Peyer's patch (tissue), 4 donors: ENCODE results near the gene NIPSNAP2. TPM values are rescaled to one million over a fixed set of nuclear protein-coding genes. Genes with fewer than 3 reads are reported as not detected.
A peak's percentile ranks its signal among the peaks of the same experiment; 100 is the strongest.

Source experiments
- DNase-seq, 3 donors: peaks; one replicate each; pipeline ENCODE4 v3.0.0-alpha.2; 2017 to 2019
- H3K27ac ChIP-seq, 4 donors: fragments of 200-600 bp; sonication (generic); one replicate each; pipeline ENCODE4 v1.5.1; 2016 to 2019
- H3K27me3 ChIP-seq, 2 donors: fragments of 200-600 bp; sonication (generic); one replicate each; pipeline ENCODE4 v1.5.1; 2019
- H3K36me3 ChIP-seq, 3 donors: fragments of 200-600 bp; sonication (generic); one replicate each; pipeline ENCODE4 v1.5.1; 2016 to 2019
- H3K4me1 ChIP-seq, 4 donors: fragments of 200-600 bp; sonication (generic); one replicate each; pipeline ENCODE4 v1.5.1; 2016 to 2019
- H3K4me3 ChIP-seq, 4 donors: fragments of 200-600 bp; sonication (generic); 1 replicate in 3 of 4; 2 replicates in 1 of 4; pipeline ENCODE4 v1.5.1; 2016 to 2019; ENCODE audit warnings: mild to moderate bottlenecking in 1 of 4
- H3K9me3 ChIP-seq, 4 donors: fragments of 200-600 bp; sonication (generic); one replicate each; pipeline ENCODE4 v1.5.1; 2016 to 2019; ENCODE audit warnings: mild to moderate bottlenecking in 1 of 4
- POLR2A ChIP-seq, 2 donors: fragments of 450-650 bp; IDR thresholded peaks; one replicate each; pipeline ENCODE4 v1.5.1; 2017; ENCODE audit warnings: antibody characterized with exemption in 2 of 2, mild to moderate bottlenecking in 2 of 2, moderate library complexity in 2 of 2
- total RNA-seq, 4 donors: library from RNA; depleted of rRNA; stranded (reverse); fragments of >200 nt; gene quantifications; one replicate each; pipeline ENCODE4 v1.1.0, GENCODE V29; 2016
- TF ChIP-seq, protein P1 (sequence below), 6 experiments: fragments of 450-650 bp in 4 of 6; fragments of 200-600 bp in 2 of 6; sonication (generic) in 1 of 6; IDR thresholded peaks; one replicate each; pipeline ENCODE4 v1.5.1; 2017 to 2019; ENCODE audit warnings: antibody characterized with exemption in 6 of 6, mild to moderate bottlenecking in 3 of 6, moderate library complexity in 1 of 6

Gene NIPSNAP2
- total RNA-seq, 4 donors from 2014 or later = 37.5 to 87.5 (median 54.2) TPM

DNA sequence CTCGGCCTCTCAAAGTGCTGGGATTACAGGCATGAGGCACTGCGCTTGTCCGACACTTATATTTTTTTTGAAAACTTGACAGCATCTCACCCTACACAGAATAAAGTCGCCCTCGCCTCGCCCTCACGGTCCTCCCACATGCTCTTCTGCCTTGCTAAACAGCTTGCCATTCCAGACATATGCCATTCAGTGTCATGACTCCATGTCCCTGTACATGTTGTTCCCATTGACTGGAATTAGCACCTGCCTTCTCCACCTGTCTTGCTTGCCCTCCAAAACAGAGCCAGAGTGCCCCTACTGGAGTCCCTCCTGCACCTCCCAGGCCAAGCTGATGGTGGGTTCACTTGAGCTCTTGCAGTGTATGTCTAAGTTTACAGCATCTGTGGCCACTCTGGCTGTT, 6.2 kb downstream of the NIPSNAP2 start:
- Histone ChIP-seq H3K9me3 (no peaks in the 10 kb centered on the region), H3K27ac (no peak overlapping the region), H3K36me3 (peaks cover 0 to 6% (median 0%) of the 10 kb centered on the region in 3 donors), H3K27me3 (no peaks in the 10 kb centered on the region), H3K4me1 (peaks cover 0 to 8% (median 0%) of the 10 kb centered on the region in 4 donors), H3K4me3 (no peak overlapping the region)
- TF ChIP-seq, protein P1, sequence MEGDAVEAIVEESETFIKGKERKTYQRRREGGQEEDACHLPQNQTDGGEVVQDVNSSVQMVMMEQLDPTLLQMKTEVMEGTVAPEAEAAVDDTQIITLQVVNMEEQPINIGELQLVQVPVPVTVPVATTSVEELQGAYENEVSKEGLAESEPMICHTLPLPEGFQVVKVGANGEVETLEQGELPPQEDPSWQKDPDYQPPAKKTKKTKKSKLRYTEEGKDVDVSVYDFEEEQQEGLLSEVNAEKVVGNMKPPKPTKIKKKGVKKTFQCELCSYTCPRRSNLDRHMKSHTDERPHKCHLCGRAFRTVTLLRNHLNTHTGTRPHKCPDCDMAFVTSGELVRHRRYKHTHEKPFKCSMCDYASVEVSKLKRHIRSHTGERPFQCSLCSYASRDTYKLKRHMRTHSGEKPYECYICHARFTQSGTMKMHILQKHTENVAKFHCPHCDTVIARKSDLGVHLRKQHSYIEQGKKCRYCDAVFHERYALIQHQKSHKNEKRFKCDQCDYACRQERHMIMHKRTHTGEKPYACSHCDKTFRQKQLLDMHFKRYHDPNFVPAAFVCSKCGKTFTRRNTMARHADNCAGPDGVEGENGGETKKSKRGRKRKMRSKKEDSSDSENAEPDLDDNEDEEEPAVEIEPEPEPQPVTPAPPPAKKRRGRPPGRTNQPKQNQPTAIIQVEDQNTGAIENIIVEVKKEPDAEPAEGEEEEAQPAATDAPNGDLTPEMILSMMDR (IDR thresholded peaks at IDR 0.05) = no peak
- no peak for DNase-seq

DNA sequence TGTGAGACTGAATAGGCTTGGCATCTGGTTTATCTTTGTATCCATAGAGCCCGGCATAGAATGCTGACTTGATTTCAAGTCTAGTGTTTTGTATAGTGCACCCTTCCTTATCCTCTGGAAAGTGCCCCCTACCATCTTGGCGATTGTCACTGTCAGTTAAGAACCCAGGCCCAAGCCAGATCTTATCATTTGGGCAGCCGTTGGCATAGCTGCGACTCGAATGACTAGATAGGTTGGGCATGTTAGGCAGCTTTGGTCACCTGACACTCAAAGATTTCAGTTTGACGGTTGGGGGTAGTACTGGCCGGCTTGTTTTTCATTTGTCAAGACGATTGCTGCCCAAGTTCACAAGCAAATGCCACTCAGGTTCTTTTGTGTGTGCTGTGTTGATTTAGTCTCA, 6.6 kb downstream of the NIPSNAP2 start:
- no peaks in the 10 kb centered on the region for H3K9me3 ChIP-seq
- no peak for TF ChIP-seq POLR2A (IDR thresholded peaks at IDR 0.05)
- TF ChIP-seq, protein P1 (IDR thresholded peaks at IDR 0.05) = no peak
- no peak overlapping the region for H3K4me3 ChIP-seq
- no peak overlapping the region for H3K27ac ChIP-seq
- H3K36me3 ChIP-seq = peaks cover 0 to 6% (median 0%) of the 10 kb centered on the region in 3 donors
- H3K4me1 ChIP-seq = peaks cover 0 to 8% (median 0%) of the 10 kb centered on the region in 4 donors
- peak in 1 of 3 donors; percentile 8 for DNase-seq
- no peaks in the 10 kb centered on the region for H3K27me3 ChIP-seq

DNA sequence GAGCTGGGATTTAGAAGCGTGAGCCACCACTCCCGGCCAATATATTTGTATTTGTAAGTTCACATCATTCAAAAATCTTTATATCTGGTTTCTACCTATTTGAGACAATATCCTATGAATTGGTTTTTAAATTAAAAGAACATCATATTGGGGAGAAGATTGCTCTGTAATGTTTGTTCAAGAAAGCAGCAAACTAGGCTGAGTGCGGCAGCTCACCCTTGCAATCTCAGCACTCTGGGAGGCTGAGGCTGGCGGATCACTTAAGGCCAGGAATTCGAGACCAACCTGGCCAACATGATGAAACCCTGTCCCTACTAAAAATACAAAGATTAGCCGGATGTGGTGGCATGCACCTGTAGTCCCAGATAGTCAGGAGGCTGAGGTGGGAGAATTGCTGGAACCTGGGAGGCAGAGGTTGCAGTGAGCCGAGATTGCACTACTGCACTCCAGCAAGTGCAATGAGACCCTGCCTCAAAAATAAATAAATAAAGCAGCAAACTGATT, 9.4 kb downstream of the NIPSNAP2 start:
- peaks cover 0 to 8% (median 0%) of the 10 kb centered on the region in 4 donors for H3K4me1 ChIP-seq
- H3K36me3 ChIP-seq = peaks cover 0 to 14% (median 0%) of the 10 kb centered on the region in 3 donors
- no peaks in the 10 kb centered on the region for H3K9me3 ChIP-seq
- no peak overlapping the region for H3K27ac ChIP-seq
- H3K4me3 ChIP-seq = no peak overlapping the region
- TF ChIP-seq, protein P1 (IDR thresholded peaks at IDR 0.05) = no peak
- no peak for TF ChIP-seq POLR2A (IDR thresholded peaks at IDR 0.05)
- DNase-seq = no peak
- no peaks in the 10 kb centered on the region for H3K27me3 ChIP-seq

DNA sequence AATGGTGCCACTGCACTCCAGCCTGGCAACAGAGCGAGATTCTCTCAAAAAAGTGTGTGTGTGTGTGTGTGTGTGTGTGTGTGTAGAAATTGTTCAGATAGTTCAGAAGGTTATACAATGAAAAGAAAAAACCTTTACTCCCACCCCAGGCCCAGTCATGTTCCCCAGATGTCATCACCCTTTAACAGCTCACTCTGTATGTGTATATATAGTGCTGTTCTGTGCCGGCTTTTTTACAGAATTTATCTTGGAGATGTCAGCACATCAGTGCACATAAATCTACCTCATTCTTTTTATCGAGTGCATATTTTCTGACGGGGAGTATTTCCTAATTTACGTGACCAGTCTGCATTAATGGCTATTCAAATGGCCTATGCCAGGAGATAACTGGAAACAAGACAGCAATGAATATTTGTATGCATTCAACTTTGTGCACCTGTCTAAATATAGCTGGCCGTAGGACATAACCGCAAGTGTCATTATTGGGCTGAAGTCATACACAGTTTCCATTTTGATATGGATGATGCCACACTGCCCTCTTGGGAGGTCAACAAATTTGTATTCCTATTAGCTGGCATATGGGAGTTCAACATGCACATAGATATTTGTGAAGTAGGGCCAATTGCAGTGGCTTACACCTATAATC, 11.7 kb downstream of the NIPSNAP2 start:
- TF ChIP-seq, protein P1 (IDR thresholded peaks at IDR 0.05) = no peak
- no peak for TF ChIP-seq POLR2A (IDR thresholded peaks at IDR 0.05)
- Histone ChIP-seq H3K4me1 (peaks cover 0 to 8% (median 0%) of the 10 kb centered on the region in 4 donors), H3K27me3 (no peaks in the 10 kb centered on the region), H3K9me3 (no peaks in the 10 kb centered on the region), H3K36me3 (peaks cover 0 to 31% (median 0%) of the 10 kb centered on the region in 3 donors), H3K4me3 (no peak overlapping the region), H3K27ac (no peak overlapping the region)
- no peak for DNase-seq

DNA sequence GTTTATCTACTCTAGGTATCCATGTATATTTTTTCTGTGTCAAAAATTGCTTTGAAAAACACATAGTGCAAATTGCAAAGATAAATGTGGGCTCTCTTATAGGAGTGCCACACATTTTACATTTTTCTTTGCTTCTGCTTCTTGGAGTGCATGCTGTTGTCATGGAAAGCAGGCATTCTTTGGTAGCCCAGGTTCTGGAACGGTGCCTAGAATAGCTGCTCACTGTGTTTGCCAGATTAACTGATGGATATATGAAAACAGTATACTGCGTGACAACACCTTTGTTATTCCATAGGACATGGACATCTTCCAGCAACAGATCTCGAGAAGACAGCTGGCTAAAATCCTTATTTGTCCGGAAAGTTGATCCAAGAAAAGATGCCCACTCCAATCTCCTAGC, 13.4 kb downstream of the NIPSNAP2 start:
- Histone ChIP-seq H3K36me3 (peaks cover 0 to 49% (median 0%) of the 10 kb centered on the region in 3 donors), H3K4me1 (no peaks in the 10 kb centered on the region), H3K27me3 (no peaks in the 10 kb centered on the region), H3K27ac (no peak overlapping the region), H3K4me3 (no peak overlapping the region), H3K9me3 (no peaks in the 10 kb centered on the region)
- TF ChIP-seq POLR2A (IDR thresholded peaks at IDR 0.05) = no peak
- TF ChIP-seq, protein P1 (IDR thresholded peaks at IDR 0.05) = no peak
- DNase-seq = no peak
